Tibial nerve (tissue), 4 donors: Measurements from ENCODE around the gene OR1E1. TPM values are rescaled to one million over a fixed set of nuclear protein-coding genes. Genes with fewer than 3 reads are reported as not detected.
"Not testable (repeated sequence)": the region's sequence is repeated elsewhere in the genome, so short reads cannot be mapped to it uniquely, and the experiment has no call there.

Experiments used
- DNase-seq, 2 donors: peaks; one replicate each; pipeline ENCODE4 v3.0.0-alpha.2; 2019; ENCODE audit warnings: low spot score in 2 of 2
- H3K27ac ChIP-seq, 4 donors: fragments of 200-600 bp; sonication (generic) in 3 of 4; one replicate each; pipeline ENCODE4 v1.5.1; 2017 to 2019; ENCODE audit warnings: mild to moderate bottlenecking in 1 of 4
- H3K27me3 ChIP-seq, 2 donors: fragments of 200-600 bp; sonication (generic) in 1 of 2; one replicate each; pipeline versions ENCODE4 v1.5.1 to v1.6.0; 2017 to 2019
- H3K36me3 ChIP-seq, 3 donors: fragments of 200-600 bp; sonication (generic); one replicate each; pipeline ENCODE4 v1.5.1; 2018 to 2019
- H3K4me1 ChIP-seq, 4 donors: fragments of 200-600 bp; sonication (generic) in 3 of 4; one replicate each; pipeline ENCODE4 v1.5.1; 2017 to 2019
- H3K4me3 ChIP-seq, 4 donors: fragments of 200-600 bp; sonication (generic) in 3 of 4; one replicate each; pipeline ENCODE4 v1.5.1; 2017 to 2019; ENCODE audit warnings: mild to moderate bottlenecking in 1 of 4, moderate library complexity in 1 of 4
- H3K9me3 ChIP-seq, 4 donors: fragments of 200-600 bp; sonication (generic) in 3 of 4; one replicate each; pipeline ENCODE4 v1.5.1; 2017 to 2019
- EP300 ChIP-seq, 2 donors: sonication (generic); formaldehyde crosslinking; IDR thresholded peaks; one replicate each; pipeline ENCODE4 v1.6.1; 2017; ENCODE audit warnings: antibody characterized with exemption in 2 of 2, mild to moderate bottlenecking in 1 of 2
- POLR2A ChIP-seq, 2 donors: fragments of 450-650 bp; IDR thresholded peaks; one replicate each; pipeline ENCODE4 v1.6.1; 2017; ENCODE audit warnings: antibody characterized with exemption in 2 of 2, mild to moderate bottlenecking in 2 of 2, moderate library complexity in 2 of 2
- WGBS, 2 donors: methylation state at CpG; one replicate each; pipeline ENCODE4 v1.1.5; 2018; 5-methylcytosine and 5-hydroxymethylcytosine counted together
- total RNA-seq, 4 donors: library from RNA; depleted of rRNA; stranded (reverse); fragments of >200 nt; gene quantifications; one replicate each; pipeline ENCODE4 v1.1.0, GENCODE V29; 2016
- TF ChIP-seq, protein P1 (sequence below), 5 experiments: fragments of 200-600 bp in 3 of 5; fragments of 450-650 bp in 2 of 5; sonication (generic) in 3 of 5; IDR thresholded peaks; one replicate each; pipeline ENCODE4 v1.5.1; 2016 to 2019; ENCODE audit warnings: antibody characterized with exemption in 5 of 5, mild to moderate bottlenecking in 3 of 5, moderate library complexity in 2 of 5

The OR1E1 gene
- total RNA-seq, 4 donors from 2014 or later, result not detected

DNA sequence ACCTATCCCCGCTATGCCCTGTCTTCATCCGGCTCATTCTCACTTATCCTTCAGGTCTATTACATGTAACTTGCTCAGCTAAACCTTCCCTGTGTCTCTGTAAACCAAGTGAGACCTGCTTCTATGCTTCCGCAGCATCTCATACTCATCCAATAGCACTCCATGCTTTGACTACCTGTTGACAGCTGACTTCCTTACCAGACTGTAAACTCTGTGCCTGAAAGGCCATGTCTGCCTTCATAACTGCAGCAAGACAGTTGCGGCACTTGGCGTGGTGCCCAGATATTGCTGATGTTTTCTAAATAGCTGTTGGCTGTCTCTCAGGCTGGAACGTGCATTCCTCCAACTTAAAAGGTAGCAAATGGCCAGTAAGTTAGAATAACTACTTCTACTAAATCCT, 1.8 kb upstream of the OR1E1 start:
- Histone ChIP-seq H3K4me3 (no peak overlapping the region), H3K9me3 (peaks cover 0 to 2% (median 0%) of the 10 kb centered on the region in 4 donors), H3K27me3 (no peaks in the 10 kb centered on the region), H3K36me3 (no peaks in the 10 kb centered on the region), H3K4me1 (no peaks in the 10 kb centered on the region), H3K27ac (no peak overlapping the region)
- no peak for DNase-seq
- TF ChIP-seq EP300 (IDR thresholded peaks at IDR 0.05), result no peak
- TF ChIP-seq, protein P1, sequence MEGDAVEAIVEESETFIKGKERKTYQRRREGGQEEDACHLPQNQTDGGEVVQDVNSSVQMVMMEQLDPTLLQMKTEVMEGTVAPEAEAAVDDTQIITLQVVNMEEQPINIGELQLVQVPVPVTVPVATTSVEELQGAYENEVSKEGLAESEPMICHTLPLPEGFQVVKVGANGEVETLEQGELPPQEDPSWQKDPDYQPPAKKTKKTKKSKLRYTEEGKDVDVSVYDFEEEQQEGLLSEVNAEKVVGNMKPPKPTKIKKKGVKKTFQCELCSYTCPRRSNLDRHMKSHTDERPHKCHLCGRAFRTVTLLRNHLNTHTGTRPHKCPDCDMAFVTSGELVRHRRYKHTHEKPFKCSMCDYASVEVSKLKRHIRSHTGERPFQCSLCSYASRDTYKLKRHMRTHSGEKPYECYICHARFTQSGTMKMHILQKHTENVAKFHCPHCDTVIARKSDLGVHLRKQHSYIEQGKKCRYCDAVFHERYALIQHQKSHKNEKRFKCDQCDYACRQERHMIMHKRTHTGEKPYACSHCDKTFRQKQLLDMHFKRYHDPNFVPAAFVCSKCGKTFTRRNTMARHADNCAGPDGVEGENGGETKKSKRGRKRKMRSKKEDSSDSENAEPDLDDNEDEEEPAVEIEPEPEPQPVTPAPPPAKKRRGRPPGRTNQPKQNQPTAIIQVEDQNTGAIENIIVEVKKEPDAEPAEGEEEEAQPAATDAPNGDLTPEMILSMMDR (IDR thresholded peaks at IDR 0.05), result no peak
- WGBS, 2 donors, result 62 to 64% methylated on average over 6 of the region's 6 CpGs

DNA sequence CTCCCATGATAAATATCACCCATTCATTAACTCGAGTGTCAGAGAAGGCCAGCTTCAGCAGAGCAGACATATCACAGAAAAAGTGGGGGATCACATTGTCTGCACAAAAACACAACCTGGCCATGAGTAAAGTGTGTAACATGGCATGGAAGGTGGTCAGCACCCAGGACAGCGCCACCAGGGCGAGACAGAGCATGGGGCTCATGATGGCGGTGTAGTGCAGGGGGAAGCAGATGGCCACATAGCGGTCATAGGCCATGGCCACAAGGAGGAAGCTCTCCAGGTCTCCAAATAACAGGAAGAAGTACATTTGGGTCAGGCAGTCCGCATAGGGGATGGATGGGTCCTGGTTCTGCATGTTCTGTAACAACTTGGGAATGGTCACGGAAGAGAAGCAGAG, 409 bp downstream of the OR1E1 start:
- not testable (repeated sequence) for H3K4me1 ChIP-seq, H3K36me3 ChIP-seq, H3K27ac ChIP-seq, H3K9me3 ChIP-seq, H3K4me3 ChIP-seq, DNase-seq, H3K27me3 ChIP-seq
- WGBS, 2 donors, result 44 to 47% methylated on average over 7 of the region's 7 CpGs

DNA sequence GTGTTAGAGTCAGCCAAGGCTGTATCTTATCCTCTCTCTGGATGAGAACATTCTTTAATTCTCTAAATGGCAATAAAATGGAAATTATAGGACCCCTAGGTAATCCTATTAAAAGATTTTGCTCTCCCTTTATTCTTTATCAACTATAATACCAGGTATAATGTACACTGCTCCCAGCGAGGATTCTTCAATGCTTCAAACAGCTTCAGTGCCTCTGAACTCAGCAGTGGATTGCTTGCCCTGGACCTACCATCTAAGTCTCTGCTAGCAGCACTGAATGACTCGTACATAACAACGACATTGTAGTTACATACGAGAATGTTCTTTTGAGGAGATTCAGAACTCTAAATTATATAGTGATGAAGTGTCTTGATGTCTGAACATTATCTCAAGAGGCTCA, 8.4 kb downstream of the OR1E1 start:
- H3K4me3 ChIP-seq, result no peak overlapping the region
- H3K4me1 ChIP-seq, result no peaks in the 10 kb centered on the region
- peaks cover 0 to 11% (median 0%) of the 10 kb centered on the region in 4 donors for H3K9me3 ChIP-seq
- DNase-seq, result no peak
- TF ChIP-seq, protein P1 (IDR thresholded peaks at IDR 0.05), result no peak
- no peak for TF ChIP-seq POLR2A (IDR thresholded peaks at IDR 0.05)
- peaks cover 0 to 21% of the 10 kb centered on the region in 2 donors for H3K27me3 ChIP-seq
- H3K27ac ChIP-seq, result no peak overlapping the region
- H3K36me3 ChIP-seq, result peaks cover 0 to 3% (median 0%) of the 10 kb centered on the region in 3 donors
- WGBS, 2 donors, result 69 to 72% methylated on average over 4 of the region's 4 CpGs

DNA sequence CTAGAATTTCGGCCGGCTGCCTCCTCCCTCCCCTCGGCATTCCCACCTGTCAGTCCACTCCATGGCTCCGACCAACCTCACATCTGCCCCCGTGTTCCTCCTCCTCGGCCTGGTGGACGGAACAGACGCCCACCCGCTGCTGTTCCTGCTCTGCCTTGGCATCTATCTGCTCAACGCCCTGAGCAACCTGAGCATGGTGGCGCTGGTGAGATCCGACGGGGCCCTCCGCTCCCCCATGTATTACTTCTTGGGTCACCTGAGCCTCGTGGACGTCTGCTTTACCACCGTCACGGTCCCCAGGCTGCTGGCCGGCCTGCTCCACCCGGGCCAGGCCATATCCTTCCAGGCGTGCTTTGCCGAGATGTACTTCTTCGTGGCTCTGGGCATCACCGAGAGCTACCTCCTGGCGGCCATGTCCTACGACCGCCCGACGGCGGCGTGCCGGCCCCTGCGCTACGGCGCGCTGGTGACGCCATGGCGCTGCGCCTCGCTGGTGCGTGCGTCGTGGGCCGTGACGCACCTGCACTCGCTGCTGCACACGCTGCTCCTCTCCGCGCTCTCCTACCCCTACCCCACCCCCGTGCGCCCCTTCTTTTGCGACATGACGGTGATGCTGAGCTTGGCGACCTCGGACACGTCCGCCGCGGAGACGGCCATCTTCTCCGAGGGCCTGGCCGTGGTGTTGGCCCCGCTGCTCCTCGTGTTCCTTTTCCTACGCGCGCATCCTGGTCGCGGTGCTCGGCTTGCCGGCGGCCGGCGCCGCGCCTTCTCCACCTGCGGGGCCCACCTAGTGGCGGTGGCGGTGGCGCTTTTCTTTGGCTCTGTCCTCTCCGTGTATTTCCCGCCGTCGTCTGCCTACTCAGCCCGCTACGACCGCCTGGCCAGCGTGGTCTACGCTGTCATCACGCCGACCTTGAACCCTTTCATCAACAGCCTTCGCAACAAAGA, 12.1 kb downstream of the OR1E1 start, which contains the start of gene OR3A2:
OR3A2 (minus strand) TSS at position 440 of the 948 bp plus-strand sequence.
- Histone ChIP-seq H3K27ac (no peak within 1 kb of the TSS), H3K4me1 (no peaks in the 10 kb centered on the region), H3K36me3 (peaks cover 0 to 3% (median 0%) of the 10 kb centered on the region in 3 donors), H3K27me3 (peaks cover 0 to 21% of the 10 kb centered on the region in 2 donors), H3K9me3 (peaks cover 0 to 7% (median 0%) of the 10 kb centered on the region in 4 donors), H3K4me3 (peak within 1 kb of the TSS in 1 of 4 donors; percentile 32)
- WGBS, 2 donors, result 33 to 35% methylated on average over 64 to 67 of the region's 92 CpGs
- no peak for DNase-seq
- TF ChIP-seq EP300 (IDR thresholded peaks at IDR 0.05) (no peak), POLR2A (IDR thresholded peaks at IDR 0.05) (no peak)
- TF ChIP-seq, protein P1 (IDR thresholded peaks at IDR 0.05), result no peak

DNA sequence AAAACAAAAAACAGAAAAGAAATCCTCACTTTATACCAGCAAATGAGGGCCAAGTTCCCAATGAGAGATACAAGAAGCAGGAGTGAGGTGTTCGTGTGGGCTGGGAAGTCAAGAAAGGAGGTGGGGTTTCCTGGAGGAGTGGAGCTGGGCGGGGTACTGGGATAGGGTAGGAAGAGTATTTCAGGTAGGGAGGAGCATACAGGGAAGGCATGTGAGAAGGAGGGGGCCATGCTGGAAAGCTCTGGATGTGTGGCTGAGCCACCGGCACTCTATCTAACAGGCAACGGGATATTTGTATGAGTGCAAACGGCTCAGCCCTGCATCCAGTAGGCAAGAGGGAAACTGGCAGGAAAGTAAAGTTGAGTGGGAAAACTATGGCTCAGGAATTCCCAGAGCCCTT, 16.3 kb downstream of the OR1E1 start:
- 75% methylated on average over 5 of the region's 5 CpGs for WGBS, 2 donors

More for the DNA sequence above, 16.3 kb downstream of the OR1E1 start:
- Histone ChIP-seq H3K27ac (no peak overlapping the region), H3K27me3 (peaks cover 0 to 19% of the 10 kb centered on the region in 2 donors), H3K4me3 (no peak overlapping the region), H3K36me3 (no peaks in the 10 kb centered on the region), H3K4me1 (no peaks in the 10 kb centered on the region), H3K9me3 (peaks cover 0 to 7% (median 0%) of the 10 kb centered on the region in 4 donors)
- DNase-seq, result no peak
- TF ChIP-seq, protein P1 (IDR thresholded peaks at IDR 0.05), result no peak
- no peak for TF ChIP-seq EP300 (IDR thresholded peaks at IDR 0.05)
- no peak for TF ChIP-seq POLR2A (IDR thresholded peaks at IDR 0.05)
